Sigmoid colon (tissue), 4 donors: ENCODE data around the gene LPP.

ENCODE experiments used
- CTCF ChIP-seq, 4 experiments: fragments of 450-650 bp in 3 of 4; fragments of 200-600 bp in 1 of 4; IDR thresholded peaks; one replicate each; pipeline ENCODE4 v1.5.1; 2016 to 2019; ENCODE audit warnings: antibody characterized with exemption in 4 of 4, mild to moderate bottlenecking in 3 of 4, moderate library complexity in 2 of 4
- EP300 ChIP-seq, 4 donors: sonication (generic); formaldehyde crosslinking; IDR thresholded peaks; one replicate each; pipeline ENCODE4 v1.6.1; 2017; ENCODE audit warnings: antibody characterized with exemption in 4 of 4
- POLR2A ChIP-seq, 2 donors: fragments of 450-650 bp; IDR thresholded peaks; one replicate each; pipeline ENCODE4 v1.6.1; 2016; ENCODE audit warnings: antibody characterized with exemption in 2 of 2, mild to moderate bottlenecking in 2 of 2, moderate library complexity in 2 of 2
- POLR2AphosphoS5 ChIP-seq, 4 donors: sonication (generic); formaldehyde crosslinking; IDR thresholded peaks; one replicate each; pipeline ENCODE4 v1.6.1; 2017; ENCODE audit warnings: antibody characterized with exemption in 4 of 4

- TF ChIP-seq POLR2A (IDR thresholded peaks at IDR 0.05) (no peak), CTCF (IDR thresholded peaks at IDR 0.05) (no peak), EP300 (IDR thresholded peaks at IDR 0.05) (no peak), POLR2AphosphoS5 (IDR thresholded peaks at IDR 0.05) (no peak)
Observed at GRCh38 chr3:188322135-188322887, 168.4 kb downstream of the LPP start.
